SU-DHL-6 (cell line): ENCODE data around the gene UBE2J2.

Experiments used
- H2AFZ ChIP-seq: fragments of 200-600 bp; sonication (generic); 2 replicates; pipeline ENCODE4 v1.6.1; 2014; ENCODE audit warnings: low read depth, mild to moderate bottlenecking, moderate library complexity, mixed read lengths, antibody characterized with exemption, low read length; ENCODE audit not compliant: severe bottlenecking
- H3F3A ChIP-seq: fragments of 200-600 bp; shearing (Covaris generic); 2 replicates; pipeline ENCODE4 v1.6.0; 2016; ENCODE audit warnings: antibody characterized with exemption, mild to moderate bottlenecking; ENCODE audit not compliant: insufficient read depth
- H3K27ac ChIP-seq: fragments of 200-600 bp; sonication (generic); 2 replicates; pipeline ENCODE4 v1.5.1; 2016; ENCODE audit warnings: low read depth, mild to moderate bottlenecking, low read length, moderate library complexity, mixed read lengths
- H3K27me3 ChIP-seq: fragments of 200-600 bp; sonication (generic), shearing (Covaris generic); 2 replicates; pipeline ENCODE4 v1.6.0; 2014; ENCODE audit warnings: mild to moderate bottlenecking, low read length
- H3K36me3 ChIP-seq: fragments of 200-600 bp; sonication (generic); 2 replicates; pipeline ENCODE4 v1.6.1; 2014; ENCODE audit warnings: mild to moderate bottlenecking, low read length, mixed read lengths
- H3K4me2 ChIP-seq: fragments of 300-600, 200-600 bp; shearing (Covaris generic), sonication (generic); 2 replicates; pipeline ENCODE4 v1.6.0; 2014; ENCODE audit warnings: low read length, low read depth, mild to moderate bottlenecking; ENCODE audit not compliant: poor library complexity, severe bottlenecking
- H3K4me3 ChIP-seq: fragments of 200-600 bp; sonication (generic); 2 replicates; pipeline ENCODE4 v1.5.1; 2014; ENCODE audit warnings: antibody characterized with exemption, low read length, mild to moderate bottlenecking, mixed read lengths; ENCODE audit not compliant: insufficient read depth, poor library complexity, severe bottlenecking
- H3K79me2 ChIP-seq: fragments of 200-600 bp; sonication (generic); 2 replicates; pipeline ENCODE4 v1.6.1; 2014; ENCODE audit warnings: mild to moderate bottlenecking, low read length, moderate library complexity; ENCODE audit not compliant: insufficient read depth
- H3K9ac ChIP-seq: fragments of 200-600 bp; sonication (generic); 2 replicates; pipeline ENCODE4 v1.7.0; 2014; ENCODE audit warnings: mild to moderate bottlenecking, low read length
- H3K9me2 ChIP-seq: fragments of 200-600 bp; sonication (generic); replicated peaks from 2 replicates; pipeline ENCODE4 v1.6.1; 2014; ENCODE audit warnings: low read length; ENCODE audit not compliant: insufficient read depth
- H3K9me3 ChIP-seq: fragments of 200-600 bp; sonication (generic); 2 replicates; pipeline ENCODE4 v1.6.1; 2014; ENCODE audit warnings: low read length, mixed read lengths; ENCODE audit not compliant: insufficient read depth
- H4K20me1 ChIP-seq: fragments of 200-600 bp; sonication (generic); 2 replicates; pipeline ENCODE4 v1.6.1; 2014; ENCODE audit warnings: low read depth, mild to moderate bottlenecking, antibody characterized with exemption, low read length, moderate library complexity, mixed read lengths
- CTCF ChIP-seq: fragments of 200-600 bp; sonication (generic); IDR thresholded peaks from one replicate; pipeline ENCODE4 v1.5.1; 2017; ENCODE audit warnings: antibody characterized with exemption, mild to moderate bottlenecking, low read length, moderate library complexity; ENCODE audit not compliant: insufficient read depth, poor library complexity, severe bottlenecking
- EZH2phosphoT487 ChIP-seq: fragments of 200-600 bp; sonication (generic), shearing (Covaris generic); conservative IDR thresholded peaks from 2 replicates; pipeline ENCODE4 v1.6.1; 2018; ENCODE audit warnings: mild to moderate bottlenecking, antibody characterized with exemption, low read length, moderate library complexity, mixed read lengths

Gene UBE2J2

DNA sequence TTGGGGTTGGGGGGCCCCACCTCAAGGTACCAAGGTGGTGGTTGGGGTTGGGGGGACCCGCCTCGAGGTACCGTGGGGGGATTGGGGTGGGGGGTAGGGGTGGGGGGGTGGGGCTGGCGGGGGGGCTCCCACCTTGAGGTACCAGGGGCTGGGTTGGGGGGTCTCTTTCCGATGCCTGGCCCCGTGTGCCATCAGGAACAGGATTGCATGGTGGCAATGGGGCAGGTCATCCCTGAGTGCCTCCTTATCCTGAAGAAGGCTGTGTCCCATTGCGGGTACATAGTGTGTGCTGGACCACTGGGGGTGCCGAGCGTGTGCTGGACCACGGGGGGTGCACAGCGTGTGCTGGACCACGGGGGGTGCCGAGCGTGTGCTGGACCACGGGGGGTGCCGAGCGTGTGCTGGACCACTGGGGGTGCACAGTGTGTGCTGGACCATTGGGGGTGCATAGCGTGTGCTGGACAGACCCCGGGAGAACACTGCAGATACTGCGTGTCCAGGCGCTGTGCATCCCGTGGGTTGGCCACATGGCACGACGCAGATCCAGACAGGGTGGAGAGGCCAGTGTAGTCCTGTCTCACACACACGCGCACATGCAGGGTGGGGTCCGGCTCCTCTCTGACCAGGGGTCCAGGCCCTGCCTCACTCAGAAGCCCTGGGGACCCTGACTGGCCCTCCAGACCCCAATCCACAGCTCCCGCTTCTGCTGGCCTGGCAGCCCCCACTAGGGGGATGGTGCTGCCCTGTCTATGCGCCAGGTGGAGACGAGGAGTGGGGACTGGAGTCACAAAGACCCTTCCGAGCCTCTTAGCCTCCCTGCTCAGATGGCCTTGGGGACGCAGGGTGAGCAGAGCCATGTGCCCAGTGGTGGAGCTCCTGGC is 10.8 kb upstream of the UBE2J2 start:
- Histone ChIP-seq H3K79me2 (no peaks in the 10 kb centered on the region), H3K27ac (no peak overlapping the region), H3K4me2 (no peak overlapping the region), H4K20me1 (no peaks in the 10 kb centered on the region), H3K9me2 (no peaks in the 10 kb centered on the region), H3K9me3 (no peaks in the 10 kb centered on the region), H3K9ac (no peak overlapping the region), H2AFZ (no peak overlapping the region), H3K36me3 (no peaks in the 10 kb centered on the region), H3K27me3 (no peaks in the 10 kb centered on the region), H3F3A (no peaks in the 10 kb centered on the region), H3K4me3 (no peak overlapping the region)
- no peak for TF ChIP-seq EZH2phosphoT487
- TF ChIP-seq CTCF = no peak

GRCh38 chr1:1283821-1284220 is 10.2 kb upstream of the UBE2J2 start:
- no peak overlapping the region for H3K9ac ChIP-seq
- no peak overlapping the region for H3K4me2 ChIP-seq
- H2AFZ ChIP-seq = no peak overlapping the region
- TF ChIP-seq EZH2phosphoT487 = no peak
- no peak for TF ChIP-seq CTCF
- H3K9me3 ChIP-seq = no peaks in the 10 kb centered on the region
- H3K27ac ChIP-seq = no peak overlapping the region
- no peaks in the 10 kb centered on the region for H3K27me3 ChIP-seq
- H3K9me2 ChIP-seq = no peaks in the 10 kb centered on the region
- H3K36me3 ChIP-seq = no peaks in the 10 kb centered on the region
- H3K4me3 ChIP-seq = no peak overlapping the region
- H3F3A ChIP-seq = no peaks in the 10 kb centered on the region
- no peaks in the 10 kb centered on the region for H4K20me1 ChIP-seq
- H3K79me2 ChIP-seq = no peaks in the 10 kb centered on the region

DNA sequence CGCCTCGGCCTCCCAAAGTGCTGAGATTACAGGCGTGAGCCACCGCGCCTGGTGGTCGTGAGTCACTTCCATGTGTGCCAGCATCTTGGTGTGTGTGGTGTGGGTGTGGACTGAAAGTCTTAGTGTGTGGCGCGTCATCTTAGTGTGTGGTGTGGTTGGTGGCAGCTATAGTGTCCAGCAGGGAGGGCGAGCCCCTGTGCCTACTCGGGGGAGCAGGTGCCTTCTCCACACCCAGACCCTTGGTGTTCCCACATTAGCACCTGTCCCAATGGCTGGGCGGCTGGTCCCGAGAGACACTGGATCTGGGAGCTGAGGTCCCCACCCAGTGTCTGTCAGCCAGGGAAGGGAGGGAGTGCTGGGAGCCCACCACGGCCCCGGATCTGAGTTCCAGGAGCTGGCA is 9.3 kb upstream of the UBE2J2 start:
- no peak overlapping the region for H2AFZ ChIP-seq
- TF ChIP-seq CTCF = no peak
- no peak for TF ChIP-seq EZH2phosphoT487
- no peak overlapping the region for H3K27ac ChIP-seq
- no peaks in the 10 kb centered on the region for H3K27me3 ChIP-seq
- H3K4me3 ChIP-seq = no peak overlapping the region
- H3K9me3 ChIP-seq = no peaks in the 10 kb centered on the region
- no peak overlapping the region for H3K4me2 ChIP-seq
- no peaks in the 10 kb centered on the region for H3F3A ChIP-seq
- H3K9me2 ChIP-seq = no peaks in the 10 kb centered on the region
- H4K20me1 ChIP-seq = no peaks in the 10 kb centered on the region
- H3K9ac ChIP-seq = no peak overlapping the region
- H3K36me3 ChIP-seq = no peaks in the 10 kb centered on the region
- H3K79me2 ChIP-seq = no peaks in the 10 kb centered on the region
